Endothelial cell of umbilical vein (primary cell): ENCODE data around the gene DPYD. TPM values are rescaled to one million over a fixed set of nuclear protein-coding genes. Genes with fewer than 3 reads are reported as not detected.
A peak's percentile ranks its signal among the peaks of the same experiment; 100 is the strongest.
"Not testable (repeated sequence)": the region's sequence is repeated elsewhere in the genome, so short reads cannot be mapped to it uniquely, and the experiment has no call there.

Experiments used
- BruUV-seq: library from RNA; stranded (reverse); fragments of 400-500 nt; replicated peaks from 2 replicates; lab custom pipeline; 2021; lab: Mats Ljungman, UMichigan
- CTCF ChIA-PET: fragments of 300-600, 350-600 bp; sonication (Branson Sonifier 250); formaldehyde crosslinking; loops from one replicate; lab custom pipeline; 2021; ENCODE audit warnings: antibody characterized with exemption, inconsistent platforms; lab: Charles Lee
- POLR2A ChIA-PET: fragments of 300-600, 350-600 bp; sonication (Branson Sonifier 250); formaldehyde crosslinking; loops from one replicate; lab custom pipeline; 2021; ENCODE audit warnings: antibody characterized with exemption, inconsistent platforms; lab: Charles Lee
- DNase-seq: peaks from one replicate; pipeline ENCODE4 v3.0.0-alpha.2; 2011; ENCODE audit warnings: low read depth, low spot score
- FAIRE-seq: peaks from 2 replicates; lab custom pipeline; 2011; peaks lifted over from hg19 to GRCh38; lab: Jason Lieb, UNC
- H2AFZ ChIP-seq: 2 replicates; pipeline ENCODE4 v1.6.0; 2012; ENCODE audit warnings: low read depth, low read length, control low read depth, inconsistent platforms
- H3K27ac ChIP-seq: 2 replicates; pipeline ENCODE4 v1.5.1; 2011; ENCODE audit warnings: low read depth, mild to moderate bottlenecking, control low read depth, low read length, moderate library complexity; ENCODE audit not compliant: insufficient read depth
- H3K27me3 ChIP-seq, 2 experiments: 2 replicates each; pipeline versions ENCODE4 v1.6.0 to v1.6.1; 2011; ENCODE audit warnings: low read length in 2 of 2, mixed read lengths in 1 of 2; ENCODE audit not compliant: control insufficient read depth in 2 of 2, insufficient read depth in 2 of 2
- H3K36me3 ChIP-seq, 2 experiments: 2 replicates in 1 of 2; 3 replicates in 1 of 2; pipeline ENCODE4 v1.5.1; 2011; ENCODE audit warnings: low read length in 2 of 2, mild to moderate bottlenecking in 1 of 2, moderate library complexity in 1 of 2; ENCODE audit not compliant: control insufficient read depth in 2 of 2, insufficient read depth in 2 of 2; ENCODE audit errors: extremely low read depth in 1 of 2
- H3K4me1 ChIP-seq: 3 replicates; pipeline ENCODE4 v1.5.1; 2011; ENCODE audit warnings: mild to moderate bottlenecking, low read length; ENCODE audit not compliant: control insufficient read depth, insufficient read depth; ENCODE audit errors: extremely low read depth
- H3K4me2 ChIP-seq: 2 replicates; pipeline ENCODE4 v1.6.1; 2011; ENCODE audit warnings: low read length, control low read depth, mixed read lengths; ENCODE audit not compliant: insufficient read depth
- H3K4me3 ChIP-seq, 3 experiments: fragments of 200-600 bp in 1 of 3; sonication (generic), shearing (Covaris generic) in 1 of 3; replicated peaks in 1 of 3; 2 replicates each; pipeline ENCODE4 v1.5.1; 2011 to 2016; ENCODE audit warnings: control low read depth in 3 of 3, low read length in 3 of 3, mild to moderate bottlenecking in 2 of 3, inconsistent platforms in 1 of 3, low read depth in 1 of 3, moderate library complexity in 1 of 3; ENCODE audit not compliant: insufficient read depth in 1 of 3
- H3K79me2 ChIP-seq: 2 replicates; pipeline ENCODE4 v1.6.0; 2012; ENCODE audit warnings: low read length, inconsistent platforms; ENCODE audit not compliant: control insufficient read depth, insufficient read depth
- H3K9ac ChIP-seq: replicated peaks from 2 replicates; pipeline ENCODE3; 2011; ENCODE audit warnings: low read length, control low read depth; ENCODE audit not compliant: insufficient read depth; ENCODE audit errors: extremely low read depth
- H3K9me1 ChIP-seq: replicated peaks from 3 replicates; pipeline ENCODE4 v1.6.0; 2011; ENCODE audit warnings: mild to moderate bottlenecking, low read length; ENCODE audit not compliant: control insufficient read depth, insufficient read depth; ENCODE audit errors: extremely low read depth
- H3K9me3 ChIP-seq: replicated peaks from 2 replicates; pipeline ENCODE4 v1.5.1; 2012; ENCODE audit warnings: low read length, inconsistent platforms; ENCODE audit not compliant: control insufficient read depth, insufficient read depth
- H4K20me1 ChIP-seq: replicated peaks from 2 replicates; pipeline ENCODE3; 2011; ENCODE audit warnings: mild to moderate bottlenecking, low read length; ENCODE audit not compliant: control insufficient read depth, insufficient read depth; ENCODE audit errors: extremely low read depth
- CTCF ChIP-seq, 2 donors: IDR thresholded peaks; 1 replicate in 1 of 2; 2 replicates in 1 of 2; pipeline ENCODE4 v1.5.1; 2011; ENCODE audit warnings: low read length in 2 of 2, mild to moderate bottlenecking in 2 of 2, moderate library complexity in 2 of 2, control low read depth in 1 of 2, inconsistent platforms in 1 of 2, low read depth in 1 of 2; ENCODE audit not compliant: insufficient read depth in 1 of 2; ENCODE audit errors: extremely low read depth in 1 of 2
- FOS ChIP-seq: IDR thresholded peaks from 2 replicates; pipeline ENCODE4 v1.6.1; 2011; ENCODE audit warnings: mild to moderate bottlenecking, low read length, moderate library complexity, borderline replicate concordance; ENCODE audit not compliant: insufficient read depth
- JUN ChIP-seq: IDR thresholded peaks from 2 replicates; pipeline ENCODE4 v1.6.1; 2011; ENCODE audit warnings: borderline replicate concordance, low read depth; ENCODE audit not compliant: insufficient read length, insufficient read depth
- MYC ChIP-seq: IDR thresholded peaks from one replicate; pipeline ENCODE4 v1.6.1; 2011; ENCODE audit warnings: mild to moderate bottlenecking, low read depth, low read length
- dilution Hi-C: fragments of 300-500 bp; cut with MboI; formaldehyde crosslinking; loops from one replicate; pipeline ENCODE4 v1.15.0; 2019; ENCODE audit warnings: low sequenced_read_pairs; ENCODE audit not compliant: extremely low pct_ligation_motif_present
- intact Hi-C: fragments of 100-400 bp; cut with micrococcal nuclease; formaldehyde crosslinking; loops from one replicate; pipeline ENCODE4 v1.10.0; 2022
- polyA plus RNA-seq, 4 experiments: library from polyadenylated mRNA; depleted of rRNA in 3 of 4; stranded (reverse) in 3 of 4; unstranded in 1 of 4; fragments of >200 nt; gene quantifications; 2 replicates each; pipeline versions ENCODE4 v1.2.1 to v1.2.3, GENCODE V29; 2011 to 2012; ENCODE audit warnings: missing spikeins in 1 of 4
- total RNA-seq: library from RNA; stranded (reverse); gene quantifications from 2 replicates; pipeline ENCODE4 v1.2.3, GENCODE V29; 2021
- TF ChIP-seq, protein P1 (sequence below): IDR thresholded peaks from 2 replicates; pipeline ENCODE4 v1.6.1; 2011; ENCODE audit not compliant: insufficient read depth, insufficient read length

The DPYD gene
- total and polyA plus RNA-seq, 2 donors (not counting 3 experiments of a cell fraction or from before 2014, with no cell fraction given): 4.6 to 15.1 TPM

DNA sequence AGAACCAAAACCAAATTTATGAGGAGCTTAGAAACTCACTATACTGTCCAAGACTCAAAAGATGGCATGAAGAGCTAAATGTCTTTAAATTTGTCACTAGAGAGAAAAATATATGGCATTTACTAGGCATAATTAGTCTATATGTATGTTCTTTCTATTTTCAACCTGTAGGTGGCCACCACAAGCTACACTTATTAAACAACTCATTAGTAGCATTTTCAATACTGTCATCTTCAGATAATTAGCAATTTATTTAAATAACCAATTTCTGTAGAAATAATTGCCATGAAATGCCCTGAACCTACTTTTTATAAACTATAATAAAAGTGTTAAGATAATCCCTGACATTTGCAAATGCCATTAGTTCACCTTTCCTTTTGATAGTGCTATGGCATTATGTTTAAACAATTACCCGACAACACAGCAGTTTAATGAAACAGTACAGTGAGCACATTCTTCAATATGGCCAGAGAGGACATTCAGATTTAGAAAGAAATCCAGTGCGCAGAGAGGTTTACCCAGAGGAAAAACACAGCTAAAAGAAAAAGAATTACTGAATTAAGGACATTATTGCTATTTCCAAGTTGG, 676.8 kb downstream of the DPYD start:
- Histone ChIP-seq H3K9ac (no peak overlapping the region), H3K9me3 (no peaks in the 10 kb centered on the region), H3K9me1 (no peaks in the 10 kb centered on the region), H3K27me3 (no peaks in the 10 kb centered on the region), H3K36me3 (no peaks in the 10 kb centered on the region), H4K20me1 (no peaks in the 10 kb centered on the region), H3K4me2 (no peak overlapping the region), H3K4me3 (no peak overlapping the region), H3K4me1 (no peaks in the 10 kb centered on the region), H2AFZ (no peak overlapping the region), H3K27ac (no peak overlapping the region), H3K79me2 (no peaks in the 10 kb centered on the region)
- intact Hi-C loops (loop anchor here (1.0 to 10.0 kb wide), 5 partner anchors 277 to 1221 kb away; no protein-coding TSS in a partner anchor), dilution Hi-C loops (no loop called here)
- BruUV-seq: no TSS peak
- FAIRE-seq: no peak
- DNase-seq: peak; percentile 48
- TF ChIP-seq CTCF (IDR thresholded peaks at IDR 0.05; ENCODE audit: extremely low read depth in 1 of 2, insufficient read depth in 1 of 2, low read depth in 1 of 2, low read length in 2 of 2): peak in 1 of 2 donors; percentile 35
- TF ChIP-seq, protein P1, sequence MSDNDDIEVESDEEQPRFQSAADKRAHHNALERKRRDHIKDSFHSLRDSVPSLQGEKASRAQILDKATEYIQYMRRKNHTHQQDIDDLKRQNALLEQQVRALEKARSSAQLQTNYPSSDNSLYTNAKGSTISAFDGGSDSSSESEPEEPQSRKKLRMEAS: no peak
- TF ChIP-seq JUN: no peak
- no peak for TF ChIP-seq FOS
- POLR2A ChIA-PET: no interaction called here
- CTCF ChIA-PET: interaction anchor here (0.6 to 2.5 kb wide), 70 partner anchors 9 to 1224 kb away, joined by 3 to 39 read pairs (median 4); no protein-coding TSS in a partner anchor

DNA sequence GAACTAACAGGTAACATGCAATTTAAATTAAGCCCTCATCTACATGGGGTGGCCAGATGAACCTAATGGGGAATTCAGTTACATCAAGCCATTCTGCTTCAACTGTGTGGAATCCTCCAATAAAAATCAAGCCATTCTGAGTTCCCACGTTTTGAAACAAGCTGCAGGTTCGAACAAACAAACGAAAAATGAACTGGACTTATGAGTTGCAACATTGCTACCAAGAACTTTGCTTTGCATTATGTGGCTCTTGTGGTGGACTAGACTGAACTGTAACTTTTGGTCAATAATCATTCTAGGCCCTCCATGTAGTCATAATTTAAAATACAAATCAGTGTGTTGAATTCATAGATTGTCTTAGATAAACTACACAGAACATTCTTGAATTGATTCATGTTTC, 682.0 kb downstream of the DPYD start:
- H3K9ac ChIP-seq: no peak overlapping the region
- H3K79me2 ChIP-seq: no peaks in the 10 kb centered on the region
- CTCF ChIA-PET: no interaction called here
- H3K4me3 ChIP-seq: no peak overlapping the region
- no peaks in the 10 kb centered on the region for H4K20me1 ChIP-seq
- H3K27ac ChIP-seq: no peak overlapping the region
- H3K36me3 ChIP-seq: no peaks in the 10 kb centered on the region
- no peak overlapping the region for H3K4me2 ChIP-seq
- H3K27me3 ChIP-seq: no peaks in the 10 kb centered on the region
- TF ChIP-seq MYC: no peak
- no peak for TF ChIP-seq CTCF (IDR thresholded peaks at IDR 0.05; ENCODE audit: extremely low read depth in 1 of 2, insufficient read depth in 1 of 2, low read depth in 1 of 2, low read length in 2 of 2)
- dilution Hi-C loops (no loop called here), intact Hi-C loops (no loop called here)
- BruUV-seq: no TSS peak
- no peak for DNase-seq
- no peaks in the 10 kb centered on the region for H3K9me1 ChIP-seq
- no peaks in the 10 kb centered on the region for H3K4me1 ChIP-seq
- H2AFZ ChIP-seq: no peak overlapping the region
- FAIRE-seq: no peak
- H3K9me3 ChIP-seq: no peaks in the 10 kb centered on the region
- POLR2A ChIA-PET: no interaction called here

- BruUV-seq, H3K27ac ChIP-seq, H3K4me1 ChIP-seq, H3K27me3 ChIP-seq, dilution Hi-C loops, DNase-seq, FAIRE-seq, H2AFZ ChIP-seq, H3K4me3 ChIP-seq, H3K36me3 ChIP-seq, intact Hi-C loops, H3K9ac ChIP-seq, H3K9me3 ChIP-seq, H4K20me1 ChIP-seq, H3K79me2 ChIP-seq, H3K4me2 ChIP-seq, POLR2A ChIA-PET, H3K9me1 ChIP-seq: not testable (repeated sequence)
- CTCF ChIA-PET: interaction anchor here (1.1 kb wide), 1 partner anchor 10 kb away, joined by 3 read pairs; no protein-coding TSS in a partner anchor
Measured at GRCh38 chr1:97231354-97231753, 689.5 kb downstream of the DPYD start.
